GM19043 (cell line): ENCODE measurements around the gene VCL.
A peak's percentile ranks its signal among the peaks of the same experiment; 100 is the strongest.
"Not testable (repeated sequence)": the region's sequence is repeated elsewhere in the genome, so short reads cannot be mapped to it uniquely, and the experiment has no call there.

Source experiments
- ATAC-seq: cut with Tn5 transposase; IDR thresholded peaks from one replicate; pipeline ENCODE4 v1.9.1; 2021; ENCODE audit warnings: low read depth; ENCODE audit not compliant: unreplicated experiment

The VCL gene

DNA sequence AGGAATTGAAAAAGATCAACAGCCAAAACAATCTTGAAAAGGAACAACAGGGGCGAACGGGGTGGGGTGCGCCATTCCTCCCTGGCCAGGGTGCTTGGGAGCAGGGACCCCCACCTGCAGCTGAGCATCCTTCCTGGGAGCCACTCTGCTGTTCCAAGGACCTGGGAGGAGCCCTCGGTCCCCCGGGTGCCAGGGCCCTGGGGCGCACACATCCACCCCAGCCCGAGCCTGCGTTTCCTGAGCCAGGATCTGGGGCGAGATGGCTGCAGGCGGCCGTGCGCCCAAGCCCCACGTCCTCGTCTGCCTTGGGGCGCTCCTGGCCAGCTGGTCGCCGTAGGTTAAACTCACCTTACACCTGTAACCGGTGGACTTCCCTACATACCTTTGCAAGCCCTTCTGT is 142.1 kb downstream of the VCL start:
- ATAC-seq = no peak

DNA sequence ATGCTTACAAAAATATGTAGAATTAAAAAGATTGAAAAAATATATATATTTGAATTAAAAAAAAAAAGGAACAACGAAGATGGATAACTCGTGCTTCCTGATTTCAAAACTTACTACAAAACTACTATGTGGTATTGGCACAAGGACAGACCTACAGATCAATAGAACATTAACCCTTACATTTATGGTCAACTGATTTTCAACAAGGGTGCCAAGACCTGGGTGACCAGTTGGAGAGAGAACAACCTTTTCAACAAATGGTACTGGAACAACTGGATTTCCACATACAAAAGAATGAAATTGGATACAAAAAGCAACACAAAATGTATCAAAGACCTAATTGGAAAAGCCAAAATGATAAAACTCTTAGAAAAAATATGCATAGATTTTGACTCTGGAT is 142.6 kb downstream of the VCL start:
- ATAC-seq = no peak

DNA sequence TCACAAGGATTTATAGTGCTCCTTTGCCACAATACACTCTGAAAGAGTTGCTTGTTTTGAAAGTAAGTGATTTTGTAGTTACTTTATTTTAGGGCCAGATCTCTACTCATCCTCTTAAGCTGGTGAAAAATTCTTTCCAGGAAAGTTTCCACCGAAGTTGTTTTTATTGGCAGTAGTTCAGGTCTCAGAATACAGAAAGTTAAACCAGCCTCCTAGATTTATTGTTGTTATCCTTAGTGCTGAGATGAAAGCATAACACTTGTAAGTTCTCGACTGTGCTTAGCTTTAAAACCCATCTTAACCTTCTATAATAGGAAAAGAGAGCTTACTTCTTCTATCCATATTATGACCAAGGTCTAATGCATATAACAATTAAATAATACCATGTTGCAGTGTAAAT is 147.2 kb downstream of the VCL start:
- ATAC-seq = no peak

DNA sequence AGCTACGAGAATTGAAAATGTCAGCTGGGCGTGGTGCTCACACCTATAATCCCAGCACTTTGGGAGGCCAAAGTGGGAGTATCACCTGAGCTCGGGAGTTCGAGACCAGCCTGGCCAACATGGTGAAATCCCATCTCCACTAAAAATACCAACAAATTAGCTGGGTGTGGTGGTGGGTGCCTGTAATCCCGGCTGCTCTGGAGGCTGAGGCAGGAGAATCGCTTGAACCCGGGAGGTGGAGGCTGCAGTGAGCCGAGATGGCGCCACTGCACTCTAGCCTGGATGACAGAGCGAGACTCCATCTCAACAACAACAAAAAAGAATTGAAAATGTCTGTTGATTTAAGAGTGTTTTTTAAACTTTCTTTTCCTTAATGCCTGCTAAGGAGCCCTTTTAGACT is 149.1 kb downstream of the VCL start:
- ATAC-seq = not testable (repeated sequence)

DNA sequence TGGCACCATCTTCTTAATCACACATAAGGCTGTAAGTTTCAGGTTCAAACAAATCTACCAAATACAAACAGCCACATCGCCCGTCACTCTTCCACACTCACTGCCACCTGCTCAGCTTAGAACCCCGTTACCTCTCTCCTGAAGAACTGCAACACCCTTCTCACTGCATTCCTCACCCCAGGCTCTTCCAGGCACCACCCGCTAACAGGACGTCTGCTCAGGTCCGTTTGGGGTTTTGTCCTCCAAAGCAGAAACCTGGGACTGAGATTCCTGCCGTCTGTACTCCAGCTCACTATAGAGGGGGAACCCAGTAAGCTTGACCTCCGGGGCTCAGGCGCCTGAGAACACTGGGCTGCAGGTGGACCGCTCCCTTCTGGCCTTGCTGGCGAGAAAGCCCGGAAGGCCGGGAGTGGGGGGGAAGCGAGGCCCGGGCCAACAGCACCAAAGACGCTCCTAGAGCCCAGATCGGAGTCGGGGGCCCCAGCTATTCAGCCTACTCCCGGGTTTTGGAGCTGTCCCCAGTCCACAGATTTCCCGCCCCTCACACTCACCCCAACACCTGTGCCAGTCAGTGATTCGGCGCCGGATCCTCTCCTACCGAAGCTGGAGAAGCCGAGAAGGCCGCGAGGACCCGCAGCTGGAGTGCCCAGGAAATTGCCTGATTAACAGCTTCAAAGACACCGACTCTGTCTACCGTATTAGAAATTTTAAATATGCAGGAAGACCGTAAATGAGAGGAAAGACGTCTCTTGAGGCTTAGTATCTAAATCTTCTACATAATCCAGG is 152.5 kb downstream of the VCL start, which contains the start of gene AP3M1:
TSS of gene AP3M1 (minus strand) at position 625 of the 786 bp plus-strand sequence. CDS start 12,449 bp downstream, outside the sequence.
- peak; percentile 41 for ATAC-seq

DNA sequence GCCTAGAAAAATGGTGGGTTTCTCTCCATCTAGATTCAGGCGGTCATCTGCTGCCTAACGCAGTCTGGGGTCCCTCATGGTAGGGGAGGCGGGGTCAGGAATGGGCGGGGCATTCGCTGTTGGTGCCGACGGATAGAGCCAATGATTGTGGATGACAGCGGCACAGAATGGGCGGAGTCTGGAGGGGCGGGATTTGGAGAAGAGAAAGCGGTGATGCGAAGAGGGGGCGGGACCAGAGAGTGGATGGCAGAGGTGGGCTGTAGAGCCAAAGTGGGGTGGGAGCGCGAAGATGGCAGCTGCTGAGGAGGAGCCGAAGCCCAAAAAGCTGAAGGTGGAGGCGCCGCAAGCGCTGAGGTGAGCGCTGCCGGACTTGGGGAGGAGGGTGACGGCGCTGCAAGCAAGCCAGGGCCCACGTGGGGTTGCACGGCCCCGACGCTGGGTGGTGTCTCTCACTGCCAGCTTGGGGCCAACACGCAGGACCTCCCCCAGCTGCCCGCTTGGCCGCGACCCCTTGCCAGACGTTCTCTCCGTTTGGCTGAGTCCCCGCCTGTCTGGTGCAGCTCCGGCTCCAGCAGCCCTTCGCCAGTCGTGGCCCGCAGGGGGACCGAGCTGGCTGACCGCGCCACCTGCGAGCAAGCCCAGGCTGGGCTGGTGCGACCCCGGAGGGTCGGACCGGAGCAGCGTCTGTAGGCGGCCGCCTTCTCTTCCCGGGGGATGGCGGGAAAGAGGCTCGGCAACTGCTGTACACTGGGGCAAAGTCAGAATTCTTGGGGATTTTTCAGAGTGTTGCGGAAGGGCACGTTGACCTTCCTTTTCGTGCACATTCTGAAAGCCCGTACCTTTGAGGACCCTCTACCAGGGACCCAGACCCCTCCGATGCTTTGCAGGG is 153.3 kb downstream of the VCL start, which contains the start of gene ADK:
TSS of gene ADK (plus strand) at position 232 of the 889 bp plus-strand sequence. CDS start at position 290, 58 bp downstream.
- peak; percentile 77 for ATAC-seq

DNA sequence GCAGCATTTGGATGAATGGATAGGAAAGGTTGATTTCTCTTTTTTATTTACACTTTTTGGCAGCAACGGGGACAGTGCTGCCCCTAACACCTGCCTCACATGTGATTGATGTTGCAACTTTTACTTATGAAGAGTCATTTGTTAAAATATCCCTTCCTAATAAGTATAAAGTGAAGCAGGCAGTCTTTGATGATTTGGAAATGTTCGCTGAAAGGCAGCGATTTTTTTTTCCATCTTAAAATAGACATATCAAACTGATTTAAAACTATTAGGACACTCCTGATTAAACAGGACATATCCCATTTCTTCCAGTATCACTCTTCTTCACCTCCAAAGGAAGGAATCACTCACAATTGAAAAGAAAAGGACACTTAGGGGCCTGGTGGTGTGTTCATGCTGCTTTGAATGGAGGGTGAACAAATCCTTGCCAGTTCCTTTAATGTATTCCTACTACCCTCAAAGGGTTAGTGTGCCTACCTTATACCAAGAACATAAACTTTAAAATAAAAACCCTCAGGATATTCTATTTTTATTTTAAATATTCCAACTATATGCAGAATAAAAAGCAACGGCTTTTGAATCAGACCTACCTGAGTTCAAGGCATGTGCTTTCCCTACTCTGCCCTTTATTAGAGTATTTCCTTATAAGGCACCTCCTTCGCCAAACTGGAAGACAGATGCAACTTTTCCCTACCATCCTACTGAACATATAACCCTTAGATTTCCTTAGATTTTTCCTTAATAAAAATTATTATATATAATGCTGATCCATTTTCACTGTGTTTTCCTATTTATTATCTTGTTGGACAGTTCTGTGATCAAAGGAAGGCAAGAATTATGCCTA is 154.2 kb downstream of the VCL start:
- no peak for ATAC-seq

DNA sequence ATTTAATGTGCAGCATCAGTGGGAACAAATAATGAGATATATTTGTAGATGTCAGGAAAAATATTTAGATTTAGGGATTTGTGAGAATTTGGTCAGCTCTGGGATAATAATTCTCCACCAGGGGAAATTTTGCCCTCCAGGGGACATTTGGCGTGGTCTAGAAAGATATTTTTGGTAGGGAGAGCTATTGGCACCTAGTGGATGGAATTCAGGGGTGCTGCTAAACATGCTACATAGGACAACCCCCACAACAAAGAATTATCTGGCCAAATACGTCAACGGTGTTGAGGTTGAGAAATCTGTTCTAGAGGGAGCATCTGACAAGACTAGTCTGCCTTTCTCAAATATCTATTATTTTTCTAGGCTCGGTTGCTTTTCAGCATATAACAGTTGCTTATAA is 155.2 kb downstream of the VCL start:
- ATAC-seq = no peak

DNA sequence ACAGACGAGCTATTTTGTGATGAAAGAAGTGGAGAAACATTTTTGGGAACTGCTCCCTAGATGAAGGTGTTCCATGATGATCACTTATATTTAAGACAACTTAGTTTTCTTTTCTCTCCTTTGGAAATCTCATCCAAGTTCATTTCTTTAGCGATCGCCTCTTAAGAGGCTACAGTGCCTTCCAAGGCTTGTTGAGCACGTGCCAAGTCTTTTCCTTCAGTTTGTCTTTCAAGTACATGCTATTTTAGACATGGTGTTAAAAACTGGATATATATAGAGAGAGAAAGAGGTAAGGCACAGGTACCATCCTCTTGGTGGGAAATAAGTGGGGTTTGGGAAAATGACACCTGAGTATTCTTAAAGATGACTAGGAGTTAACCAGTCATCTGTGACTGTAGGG is 155.8 kb downstream of the VCL start:
- ATAC-seq = no peak

DNA sequence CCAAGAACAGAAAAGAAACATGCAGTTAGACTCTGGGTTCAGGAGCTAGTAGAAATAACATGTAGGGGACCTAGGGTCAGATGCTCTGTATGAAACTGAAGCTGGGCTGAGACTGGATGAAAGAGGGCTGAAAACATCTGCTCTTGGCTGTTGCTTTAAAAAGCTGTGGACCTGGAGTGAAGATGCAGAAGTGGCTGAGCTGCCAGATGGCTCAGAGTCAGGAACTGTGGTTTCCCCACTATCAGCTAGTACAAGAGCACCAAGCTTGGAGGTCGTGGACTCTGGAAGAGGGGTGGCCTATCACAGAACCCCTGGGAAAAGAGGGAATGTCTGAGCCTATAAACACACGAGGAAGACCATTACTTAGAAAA is 159.0 kb downstream of the VCL start:
- peak; percentile 72 for ATAC-seq

DNA sequence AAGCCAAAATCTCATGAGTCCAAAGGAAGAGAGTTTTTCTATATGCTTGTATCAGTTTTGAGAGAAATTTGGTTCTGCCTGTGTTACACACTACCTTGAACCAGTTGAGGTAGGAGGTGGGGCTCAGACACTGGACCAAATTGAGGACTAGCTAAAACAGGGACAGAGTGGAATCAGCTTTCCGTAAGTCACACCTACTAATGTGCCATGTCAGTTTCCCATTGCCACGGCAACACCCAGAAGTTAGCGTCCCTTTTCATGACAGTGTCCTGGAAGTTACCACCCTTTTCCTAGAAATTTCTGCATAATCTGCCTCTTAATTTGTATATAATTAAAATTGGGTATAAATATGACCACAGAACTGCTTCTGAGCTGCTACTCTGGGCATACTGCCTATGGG is 162.1 kb downstream of the VCL start:
- ATAC-seq = no peak

DNA sequence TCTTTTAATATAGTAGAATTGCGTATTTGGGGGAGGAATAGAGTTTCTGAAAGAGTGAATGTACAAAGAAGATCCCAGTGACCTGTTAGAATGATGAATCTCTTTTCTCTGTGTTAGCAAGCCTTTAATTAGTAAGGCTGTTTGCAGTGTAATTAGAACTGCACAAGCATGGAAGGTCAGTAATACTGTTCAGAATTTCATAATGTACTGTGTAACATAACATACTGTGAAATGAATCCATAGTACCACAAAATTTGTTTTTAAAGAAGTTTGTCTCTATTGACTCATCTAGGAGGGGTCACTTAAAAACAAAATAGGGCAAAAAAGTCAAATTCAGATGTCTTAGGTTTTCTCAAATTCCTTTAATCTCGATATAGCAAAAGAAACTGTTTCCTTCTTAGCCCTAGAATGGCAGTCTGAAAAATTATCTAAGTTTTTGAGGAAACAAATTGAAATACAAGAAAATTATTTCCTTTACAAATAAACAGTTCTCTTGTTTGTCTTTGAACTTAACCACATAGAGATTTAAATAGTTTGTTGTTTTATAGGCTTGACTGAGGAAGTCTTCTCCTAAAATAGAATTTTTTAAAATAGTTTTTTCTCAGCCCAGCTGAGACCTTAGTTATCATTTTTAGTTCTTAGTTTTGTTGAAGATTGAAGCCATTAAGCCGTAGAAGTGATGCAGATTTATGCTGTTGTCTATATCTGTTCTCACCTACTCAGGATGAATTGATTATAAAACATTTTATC is 165.6 kb downstream of the VCL start:
- ATAC-seq = no peak

DNA sequence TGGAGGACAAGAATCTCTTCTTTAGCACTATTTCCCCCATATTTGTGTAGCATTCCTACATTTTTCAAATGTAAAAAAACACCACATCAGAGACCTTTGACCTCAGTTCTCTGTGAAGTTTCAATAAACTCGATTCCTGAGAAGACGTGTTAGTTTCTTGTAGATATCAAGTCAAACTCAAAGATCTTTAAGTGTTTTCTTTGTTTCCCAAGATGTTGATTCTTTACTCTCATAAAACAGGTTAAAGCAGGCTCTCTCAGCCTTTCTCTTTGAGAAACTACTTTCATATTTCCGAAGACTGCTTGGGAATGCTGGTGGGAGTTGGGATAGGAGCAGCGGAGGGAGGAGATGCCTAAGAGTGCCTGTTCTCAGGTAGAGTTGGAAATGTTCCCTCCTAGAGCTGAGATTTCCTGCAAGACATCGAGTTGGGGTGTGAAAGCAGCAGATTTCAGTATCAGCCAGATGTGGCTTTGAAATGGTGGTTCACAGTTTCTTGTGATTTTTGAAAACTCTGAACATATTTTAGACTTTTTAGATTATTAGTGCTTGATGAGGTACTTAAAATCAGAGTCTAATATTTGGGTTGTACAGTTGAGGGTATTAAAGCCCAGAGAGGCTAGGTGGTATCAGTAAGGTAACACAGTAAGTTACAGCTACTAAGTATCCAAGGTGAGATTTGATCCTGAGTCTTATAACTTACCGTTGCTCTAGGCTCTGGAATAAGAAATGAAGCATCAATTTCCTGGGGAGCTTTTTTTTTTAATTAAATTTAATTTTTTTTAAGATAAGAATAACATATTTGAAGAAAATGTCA is 167.0 kb downstream of the VCL start:
- no peak for ATAC-seq

DNA sequence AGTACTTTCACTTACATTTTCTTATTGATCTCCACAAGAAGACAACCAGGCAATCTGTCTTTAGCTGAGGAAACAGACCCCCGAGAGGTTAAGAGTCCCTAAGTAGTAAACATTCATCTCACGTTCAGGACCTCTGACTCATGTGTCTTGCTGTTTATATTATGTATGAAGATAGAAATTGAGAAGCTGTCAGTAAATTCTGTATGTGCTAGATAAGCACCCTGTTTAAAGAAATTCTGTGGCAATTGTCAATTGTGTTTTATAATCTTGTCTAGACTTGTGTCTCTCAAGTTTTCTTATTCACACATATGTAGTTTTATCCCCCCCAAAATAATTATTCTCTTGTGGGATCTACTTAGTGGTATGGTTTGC is 167.6 kb downstream of the VCL start:
- ATAC-seq = no peak

DNA sequence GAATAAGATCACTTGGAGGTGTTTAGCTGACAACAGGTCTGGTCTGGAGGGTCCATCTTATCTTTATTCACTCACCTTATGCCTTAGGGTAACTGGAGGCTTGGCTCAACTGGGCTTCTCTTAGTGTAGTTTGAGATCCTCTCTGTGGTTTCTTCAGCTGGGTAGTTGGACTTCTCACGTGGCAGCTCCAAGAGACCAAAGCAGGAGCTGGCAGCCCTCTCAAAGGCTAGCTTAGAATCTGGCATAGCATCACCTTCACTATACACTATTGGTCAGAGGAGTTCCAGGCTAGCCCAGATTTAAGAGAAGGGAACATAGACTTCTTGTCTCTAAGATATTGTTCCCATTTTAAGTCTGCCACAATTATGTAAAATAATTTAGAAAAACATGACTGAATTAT is 169.5 kb downstream of the VCL start:
- no peak for ATAC-seq
